Measurements from ENCODE around the gene TPCN2.

DNA sequence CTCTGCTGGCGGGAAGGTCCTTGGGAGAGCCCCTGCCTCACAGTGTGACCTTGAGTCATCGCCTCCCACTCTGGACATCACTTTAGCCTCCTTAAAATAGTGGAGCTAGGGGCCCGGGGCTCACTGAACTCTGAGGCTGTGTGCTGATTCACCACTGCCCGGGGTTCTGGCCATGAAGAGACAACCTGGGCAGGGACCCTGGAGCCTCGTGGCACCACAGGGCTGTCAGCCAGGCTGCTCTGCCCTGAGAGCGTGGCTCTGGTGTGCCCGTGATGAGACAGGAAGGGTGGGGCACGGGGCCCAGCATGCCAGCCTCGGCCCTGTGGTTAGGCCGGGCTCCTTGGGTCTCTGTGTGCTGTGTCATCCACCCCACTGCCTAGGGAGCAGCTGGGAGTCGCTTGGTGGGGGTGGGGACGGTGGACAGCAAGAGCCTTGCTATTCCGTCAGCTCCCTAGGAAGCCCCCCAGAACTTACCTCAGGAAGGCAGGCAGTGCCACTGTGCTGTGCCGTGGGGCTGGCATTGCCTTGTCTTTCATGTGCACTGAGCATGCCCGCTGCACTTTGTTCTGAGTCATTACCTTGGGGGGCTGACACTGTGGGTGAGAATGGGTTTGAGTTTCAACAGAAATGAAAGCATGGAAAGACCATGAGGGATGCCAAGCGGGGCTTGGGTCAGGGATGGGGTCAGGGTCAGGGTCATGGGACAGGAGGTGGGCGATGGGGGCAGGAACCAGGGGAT is 31.7 kb downstream of the TPCN2 start:
- TF ChIP-seq RAD21 (conservative IDR thresholded peaks at IDR 0.05): no peak
- TF ChIP-seq, protein P1, sequence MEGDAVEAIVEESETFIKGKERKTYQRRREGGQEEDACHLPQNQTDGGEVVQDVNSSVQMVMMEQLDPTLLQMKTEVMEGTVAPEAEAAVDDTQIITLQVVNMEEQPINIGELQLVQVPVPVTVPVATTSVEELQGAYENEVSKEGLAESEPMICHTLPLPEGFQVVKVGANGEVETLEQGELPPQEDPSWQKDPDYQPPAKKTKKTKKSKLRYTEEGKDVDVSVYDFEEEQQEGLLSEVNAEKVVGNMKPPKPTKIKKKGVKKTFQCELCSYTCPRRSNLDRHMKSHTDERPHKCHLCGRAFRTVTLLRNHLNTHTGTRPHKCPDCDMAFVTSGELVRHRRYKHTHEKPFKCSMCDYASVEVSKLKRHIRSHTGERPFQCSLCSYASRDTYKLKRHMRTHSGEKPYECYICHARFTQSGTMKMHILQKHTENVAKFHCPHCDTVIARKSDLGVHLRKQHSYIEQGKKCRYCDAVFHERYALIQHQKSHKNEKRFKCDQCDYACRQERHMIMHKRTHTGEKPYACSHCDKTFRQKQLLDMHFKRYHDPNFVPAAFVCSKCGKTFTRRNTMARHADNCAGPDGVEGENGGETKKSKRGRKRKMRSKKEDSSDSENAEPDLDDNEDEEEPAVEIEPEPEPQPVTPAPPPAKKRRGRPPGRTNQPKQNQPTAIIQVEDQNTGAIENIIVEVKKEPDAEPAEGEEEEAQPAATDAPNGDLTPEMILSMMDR (IDR thresholded peaks at IDR 0.05; ENCODE audit: poor library complexity, severe bottlenecking): no peak

Measured in neural cell (in vitro differentiated cells).